ENCODE measurements around the gene HKDC1.

HKDC1 gene

DNA sequence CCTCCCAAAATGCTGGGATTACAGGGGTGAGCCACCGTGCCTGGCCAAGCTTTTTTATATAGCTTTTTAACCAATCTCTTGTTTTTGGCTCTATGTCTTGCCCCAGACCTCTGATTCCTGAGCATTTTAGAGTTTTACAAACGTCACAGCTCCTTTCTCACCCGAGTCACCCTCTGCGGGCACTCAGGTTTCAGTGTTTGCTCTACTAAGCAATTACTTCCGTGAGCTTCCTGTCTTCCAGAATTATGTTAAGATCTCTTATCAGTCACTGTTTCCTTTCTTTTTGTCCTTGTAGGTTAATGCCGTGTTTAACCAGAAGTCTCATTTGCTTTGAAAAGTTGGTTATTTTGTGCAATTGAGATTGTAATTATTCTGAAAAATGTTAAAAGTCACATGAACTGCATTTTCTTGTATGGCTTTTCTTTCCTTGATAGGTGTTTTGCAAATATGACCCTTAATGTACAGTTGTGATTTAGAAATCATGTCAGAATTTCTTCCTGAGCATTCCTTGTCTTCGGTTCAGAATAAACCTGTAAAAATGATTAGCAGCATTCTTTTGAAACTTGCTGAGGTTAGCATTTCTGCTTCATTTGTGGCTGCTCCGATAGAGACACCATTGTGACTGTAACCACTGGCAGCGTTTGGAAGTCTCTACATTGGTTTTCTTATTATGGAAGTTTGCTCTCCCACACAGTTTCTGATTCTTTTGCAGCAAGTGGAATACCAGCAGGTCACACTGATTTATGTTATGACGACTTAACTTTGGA, 4.5 kb upstream of the HKDC1 start:
- no peak for DNase-seq (ENCODE audit: low read depth)

DNA sequence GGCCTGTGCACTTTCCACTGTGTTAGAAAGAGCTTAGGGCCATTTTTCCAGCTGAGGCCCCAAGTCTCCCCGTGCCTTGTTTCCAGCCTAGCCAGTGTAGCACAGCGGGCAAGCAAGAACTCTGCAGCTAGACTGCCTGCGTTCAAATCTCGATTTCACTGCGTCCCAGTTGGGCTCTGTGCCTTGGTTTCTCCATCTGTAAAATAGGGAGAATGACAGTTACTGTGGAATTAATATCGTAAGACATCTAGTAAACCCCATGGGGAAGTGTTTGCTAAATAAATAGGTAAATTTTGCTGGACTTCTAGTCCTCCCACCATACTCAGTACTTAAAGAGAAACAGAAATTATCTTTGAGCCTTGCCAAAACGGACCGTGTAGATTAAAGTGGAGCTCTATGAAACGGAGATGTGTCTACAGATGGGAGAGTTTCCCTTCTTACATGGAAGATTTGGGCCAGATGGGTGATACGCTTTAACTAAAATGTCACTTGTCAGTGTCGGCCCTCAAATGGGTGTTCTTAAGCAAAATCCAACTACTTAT, 3.5 kb upstream of the HKDC1 start:
- DNase-seq (ENCODE audit: low read depth) = no peak

DNA sequence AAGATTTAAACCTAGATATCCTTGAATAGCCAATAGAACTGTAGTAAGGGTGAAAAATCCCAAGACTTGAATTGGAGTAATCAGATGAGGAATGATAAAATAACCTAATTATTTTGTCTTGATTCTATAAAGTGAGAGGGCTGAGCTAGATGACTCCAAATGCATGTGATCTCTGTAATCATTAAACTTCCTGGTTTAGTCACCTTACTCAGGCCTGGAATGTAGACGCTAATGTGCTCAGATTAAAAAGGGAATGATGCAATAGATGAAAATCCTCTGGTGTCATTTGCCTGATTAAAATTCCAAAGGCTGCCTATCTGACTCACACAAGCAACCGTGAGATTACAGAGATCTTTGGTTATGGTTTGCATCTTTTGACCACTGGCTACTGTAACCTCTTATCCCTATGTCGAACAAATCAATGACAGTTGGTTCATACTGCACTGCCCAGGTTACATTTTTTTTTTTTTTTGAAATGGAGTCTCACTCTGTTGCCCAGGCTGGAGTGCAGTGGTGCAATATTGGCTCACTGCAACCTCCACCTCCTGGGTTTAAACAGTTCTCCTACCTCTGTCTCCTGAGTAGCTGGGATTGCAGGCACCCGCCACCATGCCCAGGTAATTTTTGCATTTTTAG, 2.9 kb upstream of the HKDC1 start:
- no peak for DNase-seq (ENCODE audit: low read depth)

DNA sequence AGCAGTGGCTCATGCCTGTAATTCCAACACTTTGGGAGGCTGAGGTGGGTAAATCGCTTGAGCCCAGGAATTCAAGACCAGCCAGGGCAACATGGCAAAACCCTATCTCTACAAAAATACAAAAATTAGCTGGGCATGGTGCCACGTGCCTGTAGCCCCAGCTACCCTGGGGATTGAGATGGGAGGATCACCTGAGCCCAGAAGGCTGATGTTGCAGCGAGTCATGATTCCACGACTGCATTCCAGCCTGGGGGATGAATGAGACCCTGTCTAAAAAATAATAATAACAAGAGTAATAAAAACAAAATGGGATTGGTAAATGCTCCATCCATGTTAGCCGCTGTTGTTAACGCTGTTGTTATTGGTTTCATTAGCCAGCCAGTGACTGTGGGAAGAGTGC, 1.3 kb upstream of the HKDC1 start:
- no peak for DNase-seq (ENCODE audit: low read depth)

DNA sequence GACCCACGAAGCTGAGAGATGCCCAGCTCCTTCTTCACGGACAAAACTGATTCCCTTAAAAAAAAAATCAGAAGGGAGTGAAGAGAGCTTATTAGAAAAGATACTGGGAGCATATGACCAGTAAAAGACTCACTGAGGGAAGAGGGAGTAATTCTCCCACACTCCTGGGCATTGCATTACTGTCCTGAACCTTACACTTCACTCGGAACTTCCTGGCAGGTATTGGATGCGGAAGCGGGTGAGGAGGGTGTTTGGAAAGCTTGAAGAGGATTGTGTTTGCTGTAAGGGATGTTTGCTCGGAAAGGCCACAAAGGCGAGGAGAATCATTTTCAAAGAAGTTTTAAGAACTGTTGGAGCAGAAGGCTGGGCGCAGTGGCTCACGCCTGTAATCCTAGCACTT, 375 bp downstream of the HKDC1 start:
- no peak for DNase-seq (ENCODE audit: low read depth)

DNA sequence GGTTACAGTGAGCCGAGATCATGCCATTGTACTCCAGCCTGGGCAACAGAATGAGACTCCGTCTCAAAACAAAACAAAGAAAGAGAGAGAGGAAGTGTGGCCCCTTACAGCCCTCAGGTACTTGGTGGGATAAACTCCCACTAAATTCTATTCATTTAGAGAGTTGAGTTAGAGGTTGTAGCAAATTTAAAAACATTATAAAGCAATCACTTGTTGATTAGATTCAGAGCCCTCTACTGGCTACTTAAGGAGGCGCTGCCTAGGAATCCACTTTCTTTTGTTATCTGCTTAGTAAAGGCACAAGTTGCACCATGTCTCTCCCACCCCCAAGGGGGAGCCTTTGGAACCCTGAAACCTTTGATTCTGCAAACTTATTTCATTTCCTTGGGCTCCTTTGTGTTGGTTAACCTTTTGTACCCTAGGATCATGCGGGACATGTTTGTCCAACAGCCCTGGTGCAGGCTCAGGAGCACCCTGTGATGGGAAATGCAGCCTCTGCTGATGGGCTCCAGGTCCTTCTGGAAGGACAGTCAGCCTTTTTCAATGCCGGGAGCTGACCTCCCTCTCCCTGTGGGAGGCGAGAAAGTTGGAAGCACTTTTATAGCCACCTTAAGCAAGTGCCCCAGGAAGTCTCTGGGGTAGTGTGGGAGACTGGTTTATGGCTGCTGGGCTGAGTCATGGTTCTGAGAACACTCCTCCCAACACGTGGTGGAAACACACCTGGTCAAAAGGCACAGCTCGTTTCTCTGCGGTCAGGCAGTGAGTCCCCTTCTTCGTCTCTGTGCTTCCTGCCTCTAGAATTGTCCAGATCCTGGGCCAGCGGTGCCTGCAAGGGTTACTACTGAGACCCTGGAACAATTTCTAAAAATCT, 2.3 kb downstream of the HKDC1 start:
- peak; percentile 34 for DNase-seq (ENCODE audit: low read depth)

DNA sequence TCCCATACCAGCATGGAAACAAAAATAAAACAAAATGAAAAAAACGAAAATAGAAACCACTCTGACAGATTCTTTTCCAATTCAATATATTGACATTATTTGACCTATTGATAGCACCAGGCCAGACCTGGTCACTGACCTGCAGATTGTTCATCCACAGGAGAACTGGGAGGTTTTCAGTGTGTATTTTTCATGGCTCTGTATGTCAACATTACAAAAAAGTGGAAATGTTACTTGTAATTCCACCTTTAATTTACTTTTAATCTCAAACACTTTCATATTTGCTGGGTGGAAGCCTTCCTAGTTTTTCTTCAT, 2.9 kb downstream of the HKDC1 start:
- no peak for DNase-seq (ENCODE audit: low read depth)

DNA sequence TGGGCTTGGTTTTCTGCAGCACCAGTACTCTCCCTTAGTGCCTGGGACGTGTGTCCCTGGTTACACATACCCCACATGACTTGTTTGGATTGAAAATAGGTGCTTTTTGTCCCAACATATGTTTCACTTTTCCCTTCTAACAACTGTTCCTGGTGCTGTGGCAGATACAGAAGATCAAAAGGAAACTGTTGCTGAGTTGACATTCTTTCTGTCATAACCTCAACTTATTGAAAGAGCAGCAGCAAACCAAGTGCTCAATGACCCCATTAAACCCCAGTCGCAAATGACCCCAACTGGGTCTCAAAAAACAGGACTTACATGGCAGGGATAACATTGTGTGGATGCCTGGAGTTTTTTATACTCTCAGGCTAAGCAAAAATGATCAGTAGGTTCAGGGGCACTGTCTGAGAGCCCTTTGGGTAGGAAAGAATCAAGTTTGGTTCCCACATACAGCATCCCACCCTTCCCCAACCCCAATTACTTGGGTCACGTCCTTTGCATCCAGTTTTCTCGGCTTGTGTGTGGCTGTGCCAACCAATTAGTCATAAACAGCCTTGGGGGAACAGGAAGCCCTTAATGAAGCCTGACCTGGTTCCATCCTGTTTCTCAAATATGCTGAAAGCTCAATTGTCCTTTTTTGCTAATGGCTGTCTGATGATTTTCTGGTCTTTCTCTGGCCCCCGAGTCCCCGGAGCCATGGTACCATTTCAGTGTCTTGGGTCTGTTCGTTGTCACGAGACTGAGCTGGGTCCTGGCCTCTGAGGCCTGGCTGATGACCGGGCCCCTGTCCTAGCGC, 4.9 kb downstream of the HKDC1 start:
- no peak for DNase-seq (ENCODE audit: low read depth)

DNA sequence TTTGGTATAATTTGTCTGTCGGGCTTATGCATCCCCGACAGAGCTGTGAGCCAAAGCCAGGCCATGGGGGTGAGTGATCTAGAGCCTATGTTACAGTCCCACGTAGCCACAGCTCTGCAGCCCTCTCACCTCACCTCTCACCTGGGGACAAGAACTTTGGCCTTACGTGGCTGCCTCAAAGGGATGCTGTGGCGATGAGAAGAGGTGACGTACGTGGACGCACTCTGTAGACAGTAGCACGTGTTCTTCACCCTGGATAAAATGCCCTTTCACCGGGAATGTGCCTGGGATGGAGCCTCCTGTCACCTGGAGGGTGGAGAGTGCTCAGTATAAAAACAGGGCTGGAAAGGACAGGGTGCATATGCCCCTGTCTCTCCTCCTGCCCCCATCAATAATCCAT, 5.5 kb downstream of the HKDC1 start:
- DNase-seq (ENCODE audit: low read depth) = no peak

DNA sequence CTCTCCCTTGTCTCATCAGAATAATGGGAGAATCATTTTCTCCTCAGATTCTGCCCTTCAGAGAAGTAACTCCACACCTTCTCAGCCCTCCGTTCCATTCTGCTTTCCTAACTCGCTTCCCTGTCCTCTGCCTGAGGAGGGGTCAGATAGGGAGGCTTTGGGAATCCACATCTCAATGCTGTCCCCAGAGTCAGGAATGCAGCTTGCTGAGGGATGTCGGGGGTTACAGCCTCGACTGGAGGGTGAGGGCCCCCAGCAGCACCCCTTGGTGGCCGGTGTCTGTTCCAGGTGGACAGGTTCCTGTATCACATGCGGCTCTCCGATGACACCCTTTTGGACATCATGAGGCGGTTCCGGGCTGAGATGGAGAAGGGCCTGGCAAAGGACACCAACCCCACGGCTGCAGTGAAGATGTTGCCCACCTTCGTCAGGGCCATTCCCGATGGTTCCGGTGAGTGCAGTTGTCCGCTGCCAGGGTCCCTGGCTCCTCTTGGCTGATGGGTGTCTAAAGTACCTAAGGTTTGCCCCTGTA, 6.9 kb downstream of the HKDC1 start:
- DNase-seq (ENCODE audit: low read depth) = no peak

DNA sequence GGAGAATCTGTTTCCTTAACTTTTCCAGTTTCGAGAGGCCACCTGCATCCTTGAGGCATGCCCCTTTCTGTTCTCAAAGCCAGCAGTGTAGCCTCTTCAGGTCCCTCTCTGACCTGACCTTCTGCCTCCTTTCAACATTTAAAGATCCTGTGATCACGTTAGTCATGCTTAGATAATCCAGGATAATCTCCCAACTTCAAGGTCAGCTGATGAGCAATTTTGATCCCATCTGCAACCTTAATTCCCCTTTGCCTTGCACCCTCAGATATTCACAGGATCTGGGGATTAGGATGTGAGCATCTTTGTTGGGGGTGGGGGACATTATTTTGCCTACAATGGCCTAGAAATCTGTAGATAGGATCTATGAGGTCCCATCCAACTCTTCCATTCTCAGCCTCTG, 8.0 kb downstream of the HKDC1 start:
- DNase-seq (ENCODE audit: low read depth) = no peak

DNA sequence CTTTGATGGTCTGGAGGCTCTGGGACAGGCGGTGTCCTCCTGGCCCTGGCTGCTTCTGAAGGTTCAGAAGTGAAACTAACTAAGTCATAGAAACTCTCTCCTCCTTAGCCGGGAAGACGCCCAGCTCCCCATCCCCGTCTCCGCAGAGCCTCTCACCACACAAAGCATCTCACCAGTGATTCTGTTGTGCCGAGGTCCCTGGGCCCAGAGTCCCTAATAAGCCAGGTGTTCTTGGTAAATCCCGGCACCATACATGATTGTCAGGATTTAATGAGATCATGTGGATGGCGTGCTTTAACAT, 9.4 kb downstream of the HKDC1 start:
- no peak for DNase-seq (ENCODE audit: low read depth)

DNA sequence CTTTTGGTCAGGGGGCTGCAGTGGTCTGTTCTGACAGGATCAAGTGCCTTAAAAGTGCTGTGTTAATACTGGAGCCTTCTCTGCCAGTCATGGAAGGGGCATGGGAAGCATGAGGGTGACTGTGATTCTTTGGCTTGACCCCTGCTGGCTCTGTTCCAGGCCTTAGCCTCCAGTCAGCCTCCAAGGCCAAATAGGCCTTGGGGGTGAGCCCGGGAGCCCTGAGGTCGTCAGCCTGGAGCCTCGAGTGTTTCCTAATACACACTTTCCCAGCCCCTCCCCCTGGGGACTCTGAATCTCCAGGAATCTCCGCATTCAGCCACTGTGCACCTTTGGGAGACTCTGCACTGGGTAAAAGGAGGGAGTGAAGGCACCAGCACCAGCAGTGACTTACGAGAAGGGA, 10.0 kb downstream of the HKDC1 start:
- DNase-seq (ENCODE audit: low read depth) = no peak

DNA sequence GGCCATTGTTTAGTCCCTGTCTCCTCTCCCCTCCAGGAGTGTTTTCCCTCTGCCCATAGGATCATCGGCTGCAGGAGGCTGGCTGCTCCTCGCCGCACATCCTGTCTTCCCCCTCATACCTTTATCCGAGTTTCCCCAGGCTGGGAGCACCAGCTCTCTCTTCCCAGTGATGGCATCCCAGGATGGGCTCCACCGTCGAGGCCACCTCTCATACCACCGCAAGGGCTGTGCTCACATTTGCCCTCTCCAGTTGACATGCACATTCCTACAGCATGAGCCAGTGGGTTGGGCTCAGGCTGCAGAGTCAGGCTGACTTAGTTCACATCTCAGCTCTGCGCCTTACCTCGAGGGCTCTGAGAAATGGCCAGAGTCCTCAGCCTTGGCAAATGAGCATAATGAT, 12.1 kb downstream of the HKDC1 start:
- no peak for DNase-seq (ENCODE audit: low read depth)

DNA sequence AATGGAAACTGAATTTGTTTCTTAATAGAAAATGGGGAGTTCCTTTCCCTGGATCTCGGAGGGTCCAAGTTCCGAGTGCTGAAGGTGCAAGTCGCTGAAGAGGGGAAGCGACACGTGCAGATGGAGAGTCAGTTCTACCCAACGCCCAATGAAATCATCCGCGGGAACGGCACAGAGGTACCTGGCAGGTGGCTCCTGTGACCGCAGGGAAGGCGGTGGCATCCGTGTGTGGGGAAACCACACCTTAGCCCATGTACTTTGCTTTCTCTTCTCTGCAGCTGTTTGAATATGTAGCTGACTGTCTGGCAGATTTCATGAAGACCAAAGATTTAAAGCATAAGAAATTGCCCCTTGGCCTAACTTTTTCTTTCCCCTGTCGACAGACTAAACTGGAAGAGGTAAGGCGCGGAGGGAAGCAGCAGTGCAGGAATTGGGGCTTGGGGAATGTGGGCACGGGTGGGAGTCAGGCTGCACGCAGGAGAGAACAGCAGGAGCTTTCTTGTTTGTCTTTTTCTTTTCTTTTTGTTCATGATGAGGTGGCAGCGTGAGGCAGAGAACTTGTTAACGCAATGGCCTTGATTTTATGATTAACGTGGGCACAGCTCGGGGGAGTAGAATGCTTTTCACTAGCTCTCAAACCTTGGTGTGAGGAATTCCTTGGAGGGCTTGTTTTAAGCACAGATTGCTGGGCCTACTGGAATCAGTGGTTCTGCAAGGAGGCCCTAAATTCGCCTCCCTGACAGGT, 12.8 kb downstream of the HKDC1 start:
- peak; percentile 13 for DNase-seq (ENCODE audit: low read depth)

DNA sequence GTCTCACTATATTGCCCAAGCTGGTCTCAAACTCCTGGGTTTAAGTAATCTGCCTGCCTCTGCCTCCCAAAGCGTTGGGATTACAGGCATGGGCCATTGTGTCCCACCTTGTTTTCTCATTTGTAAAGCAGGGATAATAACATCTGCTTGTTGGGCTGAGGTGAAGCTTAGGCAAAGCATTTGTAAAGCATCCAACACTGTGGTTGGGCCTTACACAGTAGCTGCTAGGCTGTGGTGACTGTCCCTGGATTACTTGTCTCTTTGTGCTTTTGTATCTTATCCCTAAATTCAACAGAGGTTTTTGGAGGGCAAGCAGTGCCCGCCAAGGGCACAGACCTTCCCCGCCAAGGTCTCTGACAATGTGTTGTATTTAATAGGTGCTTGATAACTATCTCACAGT, 14.3 kb downstream of the HKDC1 start:
- no peak for DNase-seq (ENCODE audit: low read depth)

DNA sequence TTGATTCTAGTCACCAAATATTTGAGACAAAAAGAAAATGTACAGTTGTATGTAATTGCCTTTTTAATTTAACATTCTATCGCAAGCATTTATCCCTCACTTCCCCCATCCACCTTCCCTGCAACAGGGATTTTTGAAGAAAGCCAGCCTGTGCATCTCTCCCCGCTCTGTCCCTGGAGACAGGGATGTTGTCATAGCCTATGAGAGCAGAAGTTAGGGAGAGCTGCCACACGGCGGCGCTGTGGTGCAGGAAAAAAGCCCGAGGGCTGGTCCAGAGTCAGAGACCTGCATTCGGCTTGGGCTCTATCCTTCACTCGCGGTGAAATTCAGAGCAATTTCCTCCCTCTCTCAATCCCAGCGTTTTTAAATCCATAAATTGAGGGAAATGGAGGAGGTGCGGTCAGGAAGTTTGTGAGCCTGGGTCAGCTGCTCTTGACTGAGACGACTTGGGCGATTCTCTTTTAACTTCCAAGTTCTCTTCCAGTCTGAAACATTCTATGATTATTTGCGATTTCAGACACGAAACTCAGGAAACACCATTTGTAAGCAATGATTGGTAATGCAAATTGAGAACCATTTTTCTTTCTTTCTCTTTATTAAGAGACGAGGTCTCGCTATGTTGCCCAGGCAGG, 17.5 kb downstream of the HKDC1 start:
- DNase-seq (ENCODE audit: low read depth) = peak; percentile 54

DNA sequence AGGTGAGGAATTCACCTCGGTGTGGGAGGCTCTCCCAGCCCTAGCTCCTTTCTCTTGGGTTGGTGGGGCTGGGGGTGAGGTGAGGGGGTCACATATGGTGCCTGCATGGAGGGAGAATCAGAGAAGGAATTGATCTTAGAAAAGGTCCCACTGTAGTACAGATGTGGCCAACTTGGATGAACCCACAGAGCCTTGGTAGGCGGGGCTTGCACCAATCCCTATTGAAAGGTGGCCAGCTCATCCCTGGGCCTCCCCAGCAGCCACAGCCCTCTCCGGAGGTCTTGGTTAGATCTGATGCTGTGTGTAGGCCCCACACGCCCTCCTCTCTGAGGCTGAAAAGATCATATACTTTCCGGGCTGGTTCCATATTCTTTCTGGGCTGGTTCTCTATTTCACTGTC, 19.0 kb downstream of the HKDC1 start:
- DNase-seq (ENCODE audit: low read depth) = no peak

DNA sequence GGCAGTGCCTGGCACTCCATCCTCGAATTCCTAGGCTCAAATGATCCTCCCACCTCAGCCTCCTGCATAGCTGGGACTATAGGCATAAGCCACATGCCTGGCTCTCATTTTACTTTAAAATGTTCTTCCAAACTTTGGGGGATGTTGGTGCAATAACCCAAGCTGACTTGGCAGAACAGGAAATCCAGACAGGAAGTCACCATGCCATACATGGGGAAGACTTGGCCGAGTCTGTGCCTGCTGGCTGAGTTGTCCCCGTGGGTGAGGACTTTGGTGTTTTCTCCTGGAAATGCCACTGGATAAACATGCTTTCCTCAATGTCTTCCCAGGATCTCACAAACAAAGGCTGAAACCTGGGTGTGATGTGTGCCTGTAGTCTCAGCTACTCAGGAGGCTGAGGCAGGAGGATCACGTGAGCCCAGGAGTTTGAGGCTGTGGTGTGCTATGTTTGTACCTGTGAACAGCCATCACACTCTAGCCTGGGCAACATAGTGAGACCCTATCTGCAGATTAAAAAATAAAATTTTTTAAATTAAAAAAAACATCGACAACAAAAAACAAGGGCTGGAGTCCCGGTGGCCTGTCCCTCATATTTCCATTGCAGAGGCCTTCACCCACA, 19.8 kb downstream of the HKDC1 start:
- DNase-seq (ENCODE audit: low read depth) = no peak

DNA sequence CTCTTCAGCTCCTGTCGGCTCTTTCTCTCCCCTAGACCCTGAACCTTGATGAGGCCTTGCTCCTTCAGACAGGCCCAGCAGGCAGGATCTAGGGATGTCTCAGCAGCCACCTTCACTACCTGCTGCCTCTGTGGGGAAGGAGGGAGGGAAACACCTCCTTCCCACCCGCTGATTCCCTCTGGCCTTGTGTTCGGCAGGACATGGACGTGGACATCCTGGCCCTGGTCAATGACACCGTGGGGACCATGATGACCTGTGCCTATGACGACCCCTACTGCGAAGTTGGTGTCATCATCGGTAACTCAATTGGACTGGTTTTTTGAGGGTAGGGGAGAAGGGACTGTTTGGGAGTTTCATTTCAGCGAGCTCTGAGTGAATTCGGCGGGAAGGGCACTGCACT, 20.3 kb downstream of the HKDC1 start:
- no peak for DNase-seq (ENCODE audit: low read depth)
